Parathyroid adenoma (tissue), 2 donors: ENCODE results near the gene PRKN.

Experiments used
- H2AFZ ChIP-seq: fragments of 300-600 bp; sonication (generic); one replicate; pipeline ENCODE4 v1.7.0; 2017; ENCODE audit warnings: antibody characterized with exemption, mild to moderate bottlenecking
- H3K27ac ChIP-seq: fragments of 300-600 bp; sonication (generic); one replicate; pipeline ENCODE4 v1.7.0; 2017
- H3K27me3 ChIP-seq: fragments of 300-600 bp; sonication (generic); one replicate; pipeline ENCODE4 v1.7.0; 2017; ENCODE audit warnings: low read length; ENCODE audit not compliant: control insufficient read depth, insufficient read depth
- H3K36me3 ChIP-seq: fragments of 300-600 bp; sonication (generic); one replicate; pipeline ENCODE4 v1.7.0; 2017; ENCODE audit warnings: low read length; ENCODE audit not compliant: control insufficient read depth, insufficient read depth
- H3K4me1 ChIP-seq: fragments of 300-600 bp; sonication (generic); one replicate; pipeline ENCODE4 v1.7.0; 2017; ENCODE audit warnings: control low read depth
- H3K4me2 ChIP-seq: fragments of 300-600 bp; sonication (generic); one replicate; pipeline ENCODE4 v1.7.0; 2017; ENCODE audit warnings: low read length
- H3K4me3 ChIP-seq: fragments of 300-600 bp; sonication (generic); one replicate; pipeline ENCODE4 v1.7.0; 2017; ENCODE audit warnings: low read depth, low read length
- H3K79me2 ChIP-seq: fragments of 300-600 bp; sonication (generic); one replicate; pipeline ENCODE4 v1.7.0; 2017; ENCODE audit warnings: control low read depth
- H3K9ac ChIP-seq: fragments of 300-600 bp; sonication (generic); one replicate; pipeline ENCODE4 v1.7.0; 2017; ENCODE audit warnings: mild to moderate bottlenecking
- H3K9me3 ChIP-seq: fragments of 300-600 bp; sonication (generic); one replicate; pipeline ENCODE4 v1.7.0; 2017; ENCODE audit warnings: low read length; ENCODE audit not compliant: control insufficient read depth
- CTCF ChIP-seq: fragments of 300-600 bp; sonication (generic); IDR thresholded peaks from one replicate; pipeline ENCODE4 v1.7.0; 2017; ENCODE audit warnings: antibody characterized with exemption, mild to moderate bottlenecking
- donor health status: primary hyperparathyroidism.

PRKN gene

DNA sequence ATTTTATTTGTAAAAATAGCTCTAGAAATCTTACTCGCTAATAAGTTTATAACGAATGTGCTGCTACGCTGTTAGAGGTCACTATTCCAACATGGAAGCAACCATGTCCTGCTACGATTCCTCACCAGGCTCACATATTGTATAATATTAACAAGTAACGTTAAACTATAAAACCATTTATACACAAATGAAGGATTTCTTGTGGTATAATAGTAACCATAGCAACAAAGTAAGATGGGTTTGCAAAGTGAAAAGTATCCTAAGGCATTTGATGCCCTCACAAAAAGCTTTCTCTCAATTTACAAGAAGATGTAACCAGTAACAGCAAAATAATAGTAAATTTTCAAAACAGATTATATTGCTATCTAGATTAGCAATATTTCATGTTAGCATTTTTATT is 117.2 kb downstream of the PRKN start:
- H3K27ac ChIP-seq, result no peak overlapping the region
- H3K4me3 ChIP-seq, result no peak overlapping the region
- no peak overlapping the region for H2AFZ ChIP-seq
- no peaks in the 10 kb centered on the region for H3K27me3 ChIP-seq
- no peaks in the 10 kb centered on the region for H3K36me3 ChIP-seq
- TF ChIP-seq CTCF, result no peak
- H3K9me3 ChIP-seq, result no peaks in the 10 kb centered on the region
- H3K79me2 ChIP-seq, result no peaks in the 10 kb centered on the region
- H3K4me2 ChIP-seq, result no peak overlapping the region
- no peak overlapping the region for H3K9ac ChIP-seq
- H3K4me1 ChIP-seq, result no peaks in the 10 kb centered on the region

DNA sequence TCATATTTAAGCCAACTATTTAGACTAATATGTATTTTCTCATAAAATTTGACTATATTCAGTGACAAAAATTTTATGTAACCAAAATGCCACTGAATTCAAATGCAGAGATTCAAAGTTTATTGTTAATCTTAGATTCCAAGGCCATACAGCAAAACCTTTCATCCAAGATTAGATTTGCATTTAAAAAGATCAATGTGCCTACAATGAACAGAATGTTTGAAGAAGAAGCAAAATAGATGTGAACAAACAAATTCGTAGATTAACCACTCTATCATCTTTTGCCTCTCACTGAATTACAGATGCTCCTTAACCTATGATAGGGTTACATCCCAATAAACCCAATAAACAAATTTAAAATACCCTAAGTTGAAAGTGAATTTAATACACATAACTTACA is 121.7 kb downstream of the PRKN start:
- no peaks in the 10 kb centered on the region for H3K27me3 ChIP-seq
- no peaks in the 10 kb centered on the region for H3K9me3 ChIP-seq
- no peak overlapping the region for H2AFZ ChIP-seq
- no peaks in the 10 kb centered on the region for H3K4me1 ChIP-seq
- H3K4me2 ChIP-seq, result no peak overlapping the region
- no peaks in the 10 kb centered on the region for H3K79me2 ChIP-seq
- no peak overlapping the region for H3K27ac ChIP-seq
- H3K9ac ChIP-seq, result no peak overlapping the region
- TF ChIP-seq CTCF, result no peak
- no peak overlapping the region for H3K4me3 ChIP-seq
- no peaks in the 10 kb centered on the region for H3K36me3 ChIP-seq

DNA sequence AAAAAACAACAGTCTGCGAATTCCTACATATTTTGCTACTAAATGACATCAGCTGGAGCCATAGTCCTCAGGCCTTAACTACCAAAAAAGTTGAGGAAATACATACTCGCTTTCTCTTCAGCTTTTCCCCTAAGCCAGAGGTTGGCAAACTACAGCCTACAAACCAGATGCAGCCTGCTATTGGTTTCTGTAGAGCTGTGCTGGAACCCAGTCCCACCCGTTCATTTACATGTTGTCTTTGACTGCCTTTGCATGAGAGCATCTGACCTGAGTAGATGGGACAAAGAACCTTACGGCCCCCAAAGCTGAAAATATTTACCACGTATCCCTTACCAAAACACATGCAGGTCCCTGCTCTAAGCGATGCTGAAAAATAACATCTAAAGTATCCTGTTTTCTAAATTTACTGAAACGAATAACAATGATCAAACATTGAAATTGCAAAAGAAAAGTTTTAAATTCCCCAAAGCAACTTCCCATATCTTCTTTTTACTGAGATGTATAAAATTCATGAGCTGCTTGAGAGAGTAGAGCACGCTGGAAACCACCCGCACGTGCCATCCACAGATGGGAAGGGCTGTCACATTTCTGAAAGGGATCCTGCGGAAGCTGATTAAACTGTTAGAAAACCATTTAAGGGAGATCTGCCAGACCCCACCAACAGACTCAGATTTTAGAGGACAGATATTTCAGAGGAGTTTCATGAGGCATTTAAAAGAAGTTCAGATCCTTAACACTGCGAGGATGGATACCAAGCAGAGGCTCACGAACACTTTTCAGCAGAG is 124.1 kb downstream of the PRKN start:
- H3K4me2 ChIP-seq, result no peak overlapping the region
- H3K9ac ChIP-seq, result no peak overlapping the region
- no peaks in the 10 kb centered on the region for H3K4me1 ChIP-seq
- H2AFZ ChIP-seq, result no peak overlapping the region
- H3K27me3 ChIP-seq, result no peaks in the 10 kb centered on the region
- no peak overlapping the region for H3K27ac ChIP-seq
- no peaks in the 10 kb centered on the region for H3K9me3 ChIP-seq
- no peak for TF ChIP-seq CTCF
- H3K4me3 ChIP-seq, result no peak overlapping the region
- H3K79me2 ChIP-seq, result no peaks in the 10 kb centered on the region
- no peaks in the 10 kb centered on the region for H3K36me3 ChIP-seq

GRCh38 chr6:162602759-162603158 is 124.8 kb downstream of the PRKN start:
- Histone ChIP-seq H3K4me3 (no peak overlapping the region), H2AFZ (no peak overlapping the region), H3K27me3 (no peaks in the 10 kb centered on the region), H3K79me2 (no peaks in the 10 kb centered on the region), H3K36me3 (no peaks in the 10 kb centered on the region), H3K4me2 (no peak overlapping the region), H3K9ac (no peak overlapping the region), H3K27ac (no peak overlapping the region), H3K9me3 (no peaks in the 10 kb centered on the region), H3K4me1 (no peaks in the 10 kb centered on the region)
- no peak for TF ChIP-seq CTCF

- H3K9me3 ChIP-seq, result no peaks in the 10 kb centered on the region
- no peak overlapping the region for H3K4me2 ChIP-seq
- TF ChIP-seq CTCF, result no peak
- H3K79me2 ChIP-seq, result no peaks in the 10 kb centered on the region
- H3K36me3 ChIP-seq, result no peaks in the 10 kb centered on the region
- H3K4me3 ChIP-seq, result no peak overlapping the region
- H3K9ac ChIP-seq, result no peak overlapping the region
- no peaks in the 10 kb centered on the region for H3K4me1 ChIP-seq
- no peak overlapping the region for H3K27ac ChIP-seq
- no peak overlapping the region for H2AFZ ChIP-seq
- no peaks in the 10 kb centered on the region for H3K27me3 ChIP-seq
These were observed 130.9 kb downstream of the PRKN start for GRCh38 chr6:162596676-162597075.
